Lung (tissue), 12 donors: ENCODE measurements around the gene EGFL6. TPM values are rescaled to one million over a fixed set of nuclear protein-coding genes. Genes with fewer than 3 reads are reported as not detected.

Source experiments
- ATAC-seq: fragments of 200-7000 bp; cut with Tn5 transposase; one replicate; pipeline ENCODE4 v1.9.1; 2020; ENCODE audit warnings: moderate number of reproducible peaks; ENCODE audit not compliant: insufficient read depth, low FRiP score
- DNase-seq, 3 donors: peaks; one replicate each; pipeline ENCODE4 v3.0.0-alpha.2; 2013 to 2017
- H3K27ac ChIP-seq, 2 donors: one replicate each; pipeline ENCODE4 v1.5.1; 2013; ENCODE audit warnings: mild to moderate bottlenecking in 2 of 2, moderate library complexity in 2 of 2, control low read depth in 1 of 2, inconsistent platforms in 1 of 2, low read depth in 1 of 2, low read length in 1 of 2
- H3K27me3 ChIP-seq, 3 donors: one replicate each; pipeline ENCODE4 v1.5.1; 2013; ENCODE audit warnings: low read length in 2 of 3; ENCODE audit not compliant: control insufficient read depth in 3 of 3, insufficient read depth in 3 of 3
- H3K36me3 ChIP-seq, 4 donors: one replicate each; pipeline ENCODE4 v1.5.1; 2013; ENCODE audit warnings: low read length in 4 of 4, mild to moderate bottlenecking in 1 of 4, moderate library complexity in 1 of 4; ENCODE audit not compliant: control insufficient read depth in 4 of 4, insufficient read depth in 4 of 4
- H3K4me1 ChIP-seq, 5 donors: one replicate each; pipeline ENCODE4 v1.5.1; 2013; ENCODE audit warnings: low read length in 5 of 5, mild to moderate bottlenecking in 2 of 5, moderate library complexity in 1 of 5; ENCODE audit not compliant: control insufficient read depth in 5 of 5, insufficient read depth in 5 of 5
- H3K4me3 ChIP-seq: one replicate; pipeline ENCODE4 v1.5.1; 2013; ENCODE audit warnings: mild to moderate bottlenecking, control low read depth, moderate library complexity
- H3K9ac ChIP-seq, 2 donors: one replicate each; pipeline ENCODE4 v1.5.1; 2013; ENCODE audit warnings: low read length in 2 of 2, control low read depth in 1 of 2; ENCODE audit not compliant: insufficient read depth in 1 of 2
- H3K9me3 ChIP-seq, 4 donors: one replicate each; pipeline ENCODE4 v1.5.1; 2013; ENCODE audit warnings: low read length in 3 of 4, mild to moderate bottlenecking in 1 of 4, moderate library complexity in 1 of 4; ENCODE audit not compliant: control insufficient read depth in 4 of 4, insufficient read depth in 3 of 4
- CTCF ChIP-seq: IDR thresholded peaks from 2 replicates; pipeline ENCODE4 v1.5.1; 2012; ENCODE audit warnings: mild to moderate bottlenecking; ENCODE audit errors: control extremely low read depth, extremely low read depth
- WGBS, 2 donors: extraction: QIAGEN DNeasy Blood & Tissue Kit; methylation state at CpG; one replicate each; pipeline ENCODE4 v1.1.7; 2013; 5-methylcytosine and 5-hydroxymethylcytosine counted together
- polyA plus RNA-seq, 2 donors: library from polyadenylated mRNA; stranded (reverse); fragments of 200-250 nt; gene quantifications; one replicate each; pipeline ENCODE4 v1.2.1, GENCODE V29; 2013
- total RNA-seq, 2 donors: library from RNA; depleted of rRNA in 1 of 2; stranded (reverse); fragments of >200 nt in 1 of 2; gene quantifications; one replicate each; pipeline ENCODE4 v1.2.1, GENCODE V29; 2014 to 2021
- donor health status: control.
- donor health status: control.
- donor health status: Bipolar disorder and iron deficiency.
- donor health status: healthy.
- donor health status: DM: yes; HTN: yes; CAD: no.

Gene EGFL6
- total and polyA plus RNA-seq, 4 donors, result 5.4 to 58.7 (median 14.3) TPM

DNA sequence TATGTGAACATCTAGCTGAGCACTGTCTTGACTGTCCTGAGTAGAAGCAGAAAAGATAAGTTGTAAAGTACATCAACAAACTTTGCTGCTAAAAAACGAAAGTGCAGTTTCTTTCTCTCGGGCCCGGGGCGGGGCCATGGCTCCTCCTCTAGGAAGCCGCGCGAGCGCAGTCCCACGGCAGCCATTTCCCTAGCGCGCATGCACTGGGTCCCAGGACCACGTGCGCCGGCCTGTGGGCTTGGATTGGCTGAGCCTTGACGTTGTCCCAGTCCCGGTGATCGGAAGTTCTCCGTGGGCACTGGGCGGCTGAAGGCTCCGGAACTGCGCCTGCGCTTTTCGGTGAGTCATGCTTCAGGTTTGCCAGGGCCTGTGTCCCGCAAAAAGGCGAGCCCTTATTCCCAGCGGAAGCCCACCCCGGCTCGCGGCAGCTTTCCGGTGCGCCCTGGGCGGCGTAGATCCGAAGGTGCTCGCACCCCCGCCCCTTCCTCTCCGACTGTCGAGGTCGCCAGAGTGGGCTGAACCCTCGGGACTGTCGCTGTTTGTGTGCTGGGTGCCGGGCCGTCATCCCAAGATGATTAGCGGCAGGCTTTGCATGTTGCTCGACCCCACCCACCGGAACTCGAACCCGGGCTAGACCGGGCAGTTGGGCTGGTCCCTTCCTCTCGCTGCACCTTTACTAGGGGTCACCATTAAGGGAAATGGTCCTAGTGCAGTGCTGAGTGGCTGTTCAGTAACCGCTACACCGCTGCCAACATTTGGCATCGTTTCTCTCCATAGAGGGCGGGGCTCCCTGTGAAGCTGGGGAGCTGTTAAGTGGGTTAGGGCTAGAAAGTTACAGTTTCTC, 83.7 kb downstream of the EGFL6 start, which contains the start of gene TCEANC:
Gene TCEANC (plus strand): TSS at position 292 of the 844 bp plus-strand sequence. CDS start 9,368 bp downstream, outside the sequence.
- H3K4me1 ChIP-seq, result peaks cover 0 to 13% (median 2%) of the 10 kb centered on the region in 5 donors
- peaks cover 0 to 25% (median 23%) of the 10 kb centered on the region in 3 donors for H3K27me3 ChIP-seq
- no peaks in the 10 kb centered on the region for H3K9me3 ChIP-seq
- 0 to 4% methylated on average over 42 to 54 of the region's 54 CpGs for WGBS, 2 donors
- no peak for TF ChIP-seq CTCF
- ATAC-seq, result peak; percentile 97
- H3K4me3 ChIP-seq, result peak within 1 kb of the TSS; percentile 62
- H3K9ac ChIP-seq, result peak within 1 kb of the TSS; percentile 65 to 83
- peak; percentile 96 to 98 (median 96) for DNase-seq
- H3K36me3 ChIP-seq, result peaks cover 0 to 2% (median 0%) of the 10 kb centered on the region in 4 donors
- peak within 1 kb of the TSS; percentile 89 to 97 for H3K27ac ChIP-seq

- no peak overlapping the region for H3K4me3 ChIP-seq
- no peaks in the 10 kb centered on the region for H3K9me3 ChIP-seq
- no peak for TF ChIP-seq CTCF
- ATAC-seq (no peak), DNase-seq (peak; percentile 51 to 74 (median 63))
- peaks cover 0 to 2% (median 0%) of the 10 kb centered on the region in 4 donors for H3K36me3 ChIP-seq
- H3K4me1 ChIP-seq, result peaks cover 0 to 11% (median 2%) of the 10 kb centered on the region in 5 donors
- peaks cover 0 to 27% (median 25%) of the 10 kb centered on the region in 3 donors for H3K27me3 ChIP-seq
- H3K9ac ChIP-seq, result peak overlapping the region in 1 of 2 donors; percentile 83
- H3K27ac ChIP-seq, result no peak overlapping the region
These were observed 84.7 kb downstream of the EGFL6 start for GRCh38 chrX:13654116-13654515.

DNA sequence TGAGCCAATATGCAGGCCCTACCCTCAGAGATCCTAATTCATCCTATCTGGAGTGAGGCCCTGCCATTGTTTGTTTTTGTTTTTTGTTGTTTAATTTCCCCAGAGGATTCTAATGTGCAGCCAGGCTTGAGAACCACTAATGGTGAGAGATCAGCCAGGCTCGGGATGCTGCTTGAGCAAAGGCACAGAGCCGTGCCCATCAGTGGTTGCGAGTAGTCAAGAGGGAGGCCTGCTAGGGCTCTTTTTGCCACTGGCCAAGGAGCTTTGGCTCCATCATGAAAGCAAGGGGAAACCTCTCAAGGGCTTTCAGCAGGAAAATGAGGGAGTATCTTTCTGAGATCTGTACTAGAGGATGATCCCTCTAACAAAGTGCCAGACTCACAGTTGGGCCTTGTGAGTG, 86.3 kb downstream of the EGFL6 start:
- TF ChIP-seq CTCF, result no peak
- no peak overlapping the region for H3K27ac ChIP-seq
- peaks cover 0 to 33% (median 31%) of the 10 kb centered on the region in 3 donors for H3K27me3 ChIP-seq
- WGBS, 2 donors, result 87 to 95% methylated on average over 3 of the region's 3 CpGs
- ATAC-seq (no peak), DNase-seq (no peak)
- H3K9me3 ChIP-seq, result no peaks in the 10 kb centered on the region
- no peak overlapping the region for H3K9ac ChIP-seq
- H3K4me3 ChIP-seq, result no peak overlapping the region
- peaks cover 0 to 2% (median 0%) of the 10 kb centered on the region in 4 donors for H3K36me3 ChIP-seq
- peaks cover 0 to 13% (median 2%) of the 10 kb centered on the region in 5 donors for H3K4me1 ChIP-seq
